Anterior cingulate cortex (tissue), 58 donors: ENCODE measurements around the gene RBM39.
"Not testable (repeated sequence)": the region's sequence is repeated elsewhere in the genome, so short reads cannot be mapped to it uniquely, and the experiment has no call there.

ENCODE experiments used
- DNase-seq, 58 donors: peaks; one replicate each; lab custom pipeline; 2025; lab: John Stamatoyannopoulos, UW

RBM39 gene

DNA sequence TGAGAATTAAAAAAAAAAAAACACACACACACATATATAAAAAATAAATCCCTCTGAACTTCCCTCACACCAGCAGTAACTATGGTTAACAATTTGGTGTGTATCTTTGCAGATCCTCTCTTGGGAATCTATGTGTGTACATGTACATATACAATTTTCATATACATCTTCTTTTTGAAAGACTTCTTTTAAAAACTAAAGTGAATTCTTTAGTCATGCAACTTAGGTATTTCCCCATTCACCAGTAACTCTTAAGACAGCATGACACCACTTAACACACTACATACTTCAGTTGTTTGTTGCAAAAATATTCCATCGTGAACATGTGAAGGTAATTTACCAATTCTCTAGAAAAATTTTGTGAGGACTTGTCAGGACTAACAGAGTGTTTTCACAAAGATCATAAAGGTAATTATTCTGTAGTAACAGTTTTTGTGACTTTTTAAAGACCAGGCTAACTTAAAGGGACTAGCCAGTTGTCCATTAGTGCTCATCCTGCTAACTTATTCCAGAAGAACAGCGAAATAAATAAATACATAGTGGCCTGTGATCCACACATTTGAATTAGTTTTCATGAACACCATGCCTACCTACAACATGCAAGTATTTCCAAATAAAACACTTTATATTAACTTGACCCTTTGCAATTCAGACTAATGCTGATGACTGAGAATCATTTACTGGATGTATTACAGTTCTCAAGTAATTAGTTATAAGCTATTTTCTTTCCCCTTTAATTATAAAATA, 12.1 kb downstream of the RBM39 start:
- DNase-seq, result no peak

DNA sequence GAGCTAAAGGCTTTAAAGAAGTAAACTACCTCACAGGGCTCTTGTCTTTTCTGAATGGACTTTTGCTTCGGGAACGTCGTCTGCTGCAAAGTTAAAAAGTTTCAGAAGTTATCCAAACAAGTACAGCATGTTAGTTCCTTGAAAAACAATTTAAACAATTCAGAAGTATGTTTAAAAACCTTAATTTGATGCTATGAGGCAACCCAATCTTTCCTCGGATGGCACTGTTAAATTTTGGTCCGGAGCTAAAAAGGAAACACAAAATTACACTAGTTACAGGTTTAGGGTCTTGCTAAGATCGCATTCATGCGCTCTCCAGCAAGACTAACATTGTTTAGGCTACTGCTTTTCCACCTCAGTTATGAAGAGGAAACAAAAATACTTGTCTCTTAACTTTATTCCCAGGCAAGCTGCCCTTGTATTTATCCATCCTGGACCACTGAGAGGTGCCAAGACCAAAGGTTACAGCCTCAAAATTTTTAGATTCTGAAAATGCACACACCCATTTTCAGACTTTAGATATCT, 12.7 kb downstream of the RBM39 start:
- DNase-seq, result no peak

DNA sequence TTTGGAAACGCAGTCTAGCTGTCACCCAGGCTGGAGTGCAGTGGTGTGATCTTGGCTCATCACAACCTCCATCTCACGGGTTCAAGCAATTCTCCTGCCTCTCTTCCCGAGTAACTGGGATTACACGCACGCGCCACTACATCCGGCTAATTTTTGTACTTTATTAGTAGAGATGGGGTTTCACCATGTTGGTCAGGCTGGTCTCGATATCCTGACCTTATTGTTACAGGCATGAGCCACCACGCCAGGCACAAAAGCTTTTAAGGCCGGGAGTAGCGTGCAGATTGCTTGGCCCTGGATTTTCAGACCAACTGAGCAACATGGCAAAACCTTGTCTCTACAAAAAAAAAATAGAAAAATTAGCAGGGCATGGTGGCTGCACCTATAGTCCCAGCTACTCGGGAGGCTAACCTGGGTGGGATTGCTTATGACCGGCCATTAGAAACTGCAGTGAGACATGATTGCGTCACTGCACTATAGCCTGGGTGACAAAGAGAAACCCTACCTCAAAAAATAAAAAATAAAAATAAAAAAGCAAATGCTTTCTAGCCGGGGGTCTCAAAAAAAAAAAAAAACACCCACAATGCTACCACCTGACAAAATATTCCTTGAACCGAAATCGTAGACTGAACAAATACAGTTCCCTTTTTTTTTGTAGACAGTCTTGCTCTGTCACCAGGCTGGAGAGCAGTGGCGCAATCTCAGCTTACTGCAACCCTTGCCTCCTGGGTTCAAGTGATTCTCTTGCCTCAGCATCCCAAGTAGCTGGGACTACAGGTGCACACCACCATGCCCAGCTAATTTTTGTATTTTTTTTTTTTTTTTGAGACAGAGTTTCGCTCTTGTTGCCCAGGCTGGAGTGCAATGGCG, 15.0 kb downstream of the RBM39 start:
- no peak for DNase-seq

DNA sequence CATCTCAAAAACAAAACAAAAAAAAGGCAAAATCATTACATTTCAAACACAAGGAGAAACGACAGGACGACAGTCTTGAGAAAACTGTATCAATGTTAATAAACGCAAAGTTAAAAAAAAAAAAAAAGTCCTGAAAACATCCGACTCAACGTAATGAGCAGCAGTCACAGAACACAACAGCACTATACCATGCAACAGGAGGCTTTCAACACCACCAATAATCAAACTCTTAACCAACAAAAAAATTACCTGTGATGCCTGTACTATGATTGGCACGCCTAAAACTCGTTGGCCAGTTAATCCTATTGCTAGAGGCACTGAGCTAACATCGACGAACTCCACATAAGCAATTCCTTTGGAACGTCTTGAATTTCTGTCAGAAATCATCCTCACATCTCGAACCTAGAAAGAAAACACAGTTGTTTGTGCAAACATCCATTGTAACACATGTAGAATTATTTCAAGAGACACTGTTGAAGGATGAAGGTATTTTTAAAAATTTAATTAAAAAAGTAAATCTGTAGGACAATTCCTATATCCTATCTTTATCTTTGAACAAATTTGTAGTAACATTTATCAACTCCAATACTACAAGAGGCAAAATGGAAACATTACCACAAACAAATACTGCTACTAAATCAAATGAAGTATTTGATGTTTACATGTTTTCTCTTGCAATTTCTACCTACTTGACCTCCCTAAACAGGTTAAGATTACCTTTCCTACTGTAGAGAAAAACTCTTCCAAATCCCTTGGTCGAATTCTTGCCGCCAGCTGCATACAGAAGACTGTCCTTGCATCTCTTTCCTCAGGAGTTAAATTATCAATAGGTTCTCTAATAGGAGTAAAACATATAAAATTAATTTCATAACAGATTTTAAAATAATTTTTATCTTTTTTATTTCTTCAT, 17.5 kb downstream of the RBM39 start:
- DNase-seq, result no peak

DNA sequence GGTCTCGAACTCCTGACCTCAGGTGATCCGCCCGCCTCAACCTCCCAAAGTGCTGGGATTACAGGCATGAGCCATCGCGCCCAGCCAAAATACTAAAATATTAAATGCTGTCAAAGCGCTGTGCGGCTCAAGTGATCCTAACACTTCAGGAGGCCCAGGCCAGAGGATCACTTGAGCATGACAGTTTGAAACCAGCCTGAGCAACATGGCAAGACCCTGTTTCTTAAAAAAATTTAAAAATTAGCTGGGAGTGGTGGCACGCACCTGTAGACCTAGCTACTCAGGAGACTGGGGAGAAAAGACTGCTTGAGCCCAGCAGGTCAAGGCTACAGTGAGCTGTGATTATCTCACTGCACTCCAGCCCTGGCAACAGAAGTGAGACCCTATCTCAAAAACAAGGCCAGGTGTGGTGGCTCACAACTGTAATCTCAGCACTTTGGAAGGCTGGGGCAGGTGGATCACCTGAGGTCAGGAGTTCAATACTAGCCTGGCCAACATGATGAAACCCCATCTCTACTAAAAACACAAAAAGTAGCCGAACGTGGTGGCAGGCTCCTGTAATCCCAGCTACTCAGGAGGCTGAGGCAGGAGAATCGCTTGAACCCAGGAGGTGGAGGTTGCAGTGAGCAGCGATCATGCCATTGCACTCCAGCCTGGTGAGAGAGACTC, 18.3 kb downstream of the RBM39 start:
- not testable (repeated sequence) for DNase-seq

DNA sequence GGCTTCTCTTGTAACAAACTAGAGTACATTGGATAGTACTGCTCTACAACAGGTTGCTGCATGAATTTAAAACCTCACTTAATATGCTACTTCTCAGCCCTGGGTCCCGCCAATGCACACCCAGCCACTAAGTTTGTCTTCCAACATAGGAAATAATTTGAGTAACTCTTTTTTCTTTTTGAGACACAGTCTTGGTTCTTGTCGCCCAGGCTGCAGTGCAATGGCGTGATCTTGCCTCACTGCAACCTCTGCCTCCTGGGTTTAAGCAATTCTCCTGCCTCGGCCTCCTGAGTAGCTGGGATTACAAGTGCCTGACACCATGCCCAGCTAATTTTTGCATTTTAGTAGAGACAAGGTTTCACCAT, 18.8 kb downstream of the RBM39 start:
- not testable (repeated sequence) for DNase-seq

DNA sequence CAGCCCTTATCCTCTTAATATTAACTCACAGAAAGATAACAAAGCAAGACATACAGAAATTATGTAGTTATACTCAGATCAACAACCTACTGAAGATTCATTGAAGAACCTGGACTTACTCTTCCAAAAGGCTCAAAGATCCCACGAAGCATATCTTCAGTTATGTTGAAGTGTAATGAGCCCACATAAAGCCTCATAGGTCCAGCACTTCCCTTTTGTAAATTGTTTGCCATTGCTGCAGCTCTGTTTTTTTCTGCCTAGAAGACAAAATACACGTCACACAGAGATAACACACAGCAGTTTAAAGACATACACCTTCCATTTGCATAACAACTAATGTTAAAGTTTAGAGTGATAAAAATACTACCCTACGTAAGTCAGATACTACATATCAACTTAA, 20.4 kb downstream of the RBM39 start:
- no peak for DNase-seq

DNA sequence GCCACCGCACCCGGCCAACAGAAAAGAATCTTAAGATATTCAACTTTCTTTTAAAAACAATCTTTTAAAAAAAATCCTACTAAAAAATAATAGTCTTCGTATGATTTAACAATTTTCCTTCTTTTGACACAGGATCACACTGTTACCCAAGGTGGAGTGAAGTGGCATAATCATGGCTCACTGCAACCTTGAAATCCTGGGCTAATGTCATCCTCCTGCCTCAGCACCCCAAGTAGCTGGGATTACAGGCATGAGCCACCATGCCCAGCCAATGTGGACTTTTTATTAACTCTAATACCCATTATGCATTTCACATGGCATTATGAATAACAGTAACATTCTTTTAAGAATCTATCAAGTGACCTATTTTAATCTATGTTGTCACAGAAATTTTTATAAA, 20.8 kb downstream of the RBM39 start:
- no peak for DNase-seq

DNA sequence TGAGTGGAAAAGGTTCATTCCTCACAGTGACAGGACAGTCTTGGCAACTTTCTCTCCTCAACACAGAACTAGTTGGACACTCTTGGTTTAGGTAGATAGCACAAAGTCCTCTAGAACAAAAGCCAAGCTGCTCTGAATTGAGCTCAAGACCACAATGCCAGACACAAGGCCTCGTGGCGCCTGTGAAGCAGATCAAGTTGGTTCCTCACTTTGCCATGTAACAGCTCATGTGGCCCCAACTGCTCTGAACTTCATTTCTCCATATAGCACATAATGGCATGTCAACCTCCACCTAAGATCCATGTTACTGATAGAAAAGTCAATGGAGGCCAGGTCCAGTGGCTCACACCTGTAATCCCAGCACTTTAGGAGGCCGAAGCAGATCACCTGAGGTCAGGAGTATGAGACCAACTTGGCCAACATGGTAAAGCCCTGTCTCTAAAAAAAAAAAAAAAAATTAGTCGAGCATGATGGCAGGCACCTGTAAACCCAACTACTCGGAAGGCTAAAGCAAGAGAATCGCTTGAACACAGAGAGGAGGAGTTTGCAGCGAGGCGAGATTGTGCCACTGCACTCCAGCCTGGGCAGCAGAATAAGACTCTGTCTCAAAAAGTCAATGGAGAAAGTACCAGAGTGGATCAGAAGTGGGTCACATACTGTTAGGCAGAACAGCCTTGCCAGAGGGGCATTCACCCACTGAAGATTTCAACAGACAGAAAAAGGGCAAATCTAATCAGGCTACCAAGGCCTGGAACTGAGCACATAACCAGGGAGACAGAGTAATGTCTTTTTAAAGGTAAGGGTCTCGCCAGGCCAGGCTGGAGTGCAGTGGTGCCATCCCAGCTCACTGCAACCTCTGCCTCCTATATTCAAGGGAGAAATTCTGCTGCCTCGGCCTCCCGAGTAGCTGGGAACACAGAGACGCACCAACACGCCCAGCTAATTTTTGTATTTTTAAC, 21.6 kb downstream of the RBM39 start:
- DNase-seq, result no peak

DNA sequence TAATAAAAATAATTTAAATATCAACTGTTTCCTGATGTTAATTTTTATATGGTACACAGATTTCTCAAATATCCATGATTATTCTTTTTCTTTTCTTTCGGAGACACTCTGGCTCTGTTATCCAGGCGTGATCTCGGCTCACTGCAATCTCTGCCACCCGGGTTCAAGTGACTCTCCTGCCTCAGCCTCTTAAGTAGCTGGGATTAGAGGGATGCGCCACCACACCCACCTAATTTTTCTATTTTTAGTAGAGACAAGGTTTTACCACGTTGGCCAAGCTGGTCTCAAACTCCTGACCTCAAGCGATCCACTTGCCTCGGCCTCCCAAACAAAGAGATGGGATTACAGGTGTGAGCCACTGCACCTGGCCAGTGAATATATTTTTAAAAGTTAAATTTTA, 22.3 kb downstream of the RBM39 start:
- no peak for DNase-seq

DNA sequence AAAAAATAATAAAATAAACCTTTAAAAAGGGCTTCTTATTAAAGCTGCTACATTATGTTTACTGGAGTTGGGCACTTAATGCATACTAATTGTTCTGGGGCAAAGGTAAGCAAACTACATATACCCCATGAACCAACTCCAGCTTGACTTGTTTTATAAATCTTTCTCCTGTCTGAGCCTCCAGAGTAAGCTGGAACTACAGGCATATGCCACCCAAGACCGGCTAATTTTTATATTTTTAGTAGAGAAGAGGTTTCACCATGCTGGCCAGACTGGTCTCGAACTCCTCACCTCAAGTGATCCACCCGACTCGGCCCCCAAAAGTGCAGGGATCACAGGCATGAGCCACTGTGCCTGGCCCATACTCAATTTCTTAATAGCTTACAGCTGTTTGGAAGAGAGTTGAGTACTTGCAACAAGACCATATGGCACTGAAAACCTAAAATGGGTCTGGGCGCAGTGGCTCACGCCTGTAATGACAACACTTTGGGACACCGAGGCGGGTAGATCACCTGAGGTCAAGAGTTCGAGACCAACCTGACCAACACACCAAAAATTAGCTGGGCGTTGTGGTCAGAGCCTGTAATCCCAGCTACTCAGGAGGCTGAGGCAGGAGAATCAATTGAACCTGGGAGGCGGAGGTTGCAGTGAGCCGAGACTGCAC, 23.0 kb downstream of the RBM39 start:
- DNase-seq, result no peak

DNA sequence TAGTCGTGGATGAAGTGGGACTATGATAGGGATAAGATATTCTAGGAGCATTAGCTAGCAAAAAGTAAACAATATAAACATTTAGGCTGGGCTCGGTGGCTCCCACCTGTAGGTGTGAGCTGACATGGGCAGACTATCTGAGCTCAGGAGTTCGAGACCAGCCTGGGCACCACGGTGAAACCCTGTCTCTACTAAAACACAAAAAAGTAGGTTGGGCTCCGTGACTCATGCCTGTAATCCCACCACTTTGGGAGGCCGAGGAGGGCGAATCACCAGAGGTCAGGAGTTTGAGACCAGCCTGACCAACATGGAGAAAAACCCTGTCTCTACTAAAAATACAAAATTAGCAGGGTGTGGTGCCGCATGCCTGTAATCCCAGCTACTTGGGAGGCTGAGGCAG, 23.7 kb downstream of the RBM39 start:
- not testable (repeated sequence) for DNase-seq

DNA sequence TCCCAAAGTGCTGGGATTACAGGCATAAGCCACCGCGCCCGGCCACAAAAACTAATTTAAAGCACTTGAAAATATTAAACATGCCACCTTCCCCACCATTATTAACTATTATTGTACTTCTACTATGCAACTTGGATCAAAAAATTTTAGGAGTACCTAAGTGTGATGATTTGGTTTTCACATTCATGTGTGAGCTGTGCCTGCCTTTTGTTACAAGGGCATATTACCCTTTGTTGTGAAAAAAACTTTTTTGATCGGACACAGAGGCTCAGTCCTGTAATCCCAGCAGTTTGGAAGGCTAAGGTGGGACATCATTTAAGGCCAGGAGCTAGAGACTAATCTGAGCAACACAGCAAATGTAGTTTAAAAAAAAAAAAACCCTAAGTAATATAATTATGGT, 25.7 kb downstream of the RBM39 start:
- DNase-seq, result no peak

DNA sequence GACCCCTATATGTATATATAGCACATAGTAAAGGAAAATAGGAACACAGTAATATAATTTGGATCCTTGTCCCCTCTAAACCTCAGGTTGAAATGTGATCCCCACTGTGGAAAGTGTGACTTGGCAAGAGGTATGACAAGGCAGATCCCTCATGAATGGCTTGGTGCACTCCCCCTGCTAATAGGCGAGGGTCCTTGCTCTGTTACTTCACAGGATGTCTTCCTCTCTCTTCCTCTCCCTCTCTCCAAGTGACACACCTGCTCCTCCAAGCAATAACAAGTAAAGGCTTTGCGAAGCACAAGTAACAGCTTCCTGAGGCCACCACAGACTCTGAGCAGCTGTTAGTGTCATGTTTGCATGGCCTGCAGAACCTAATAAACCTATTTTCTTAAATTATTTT, 26.4 kb downstream of the RBM39 start:
- no peak for DNase-seq

DNA sequence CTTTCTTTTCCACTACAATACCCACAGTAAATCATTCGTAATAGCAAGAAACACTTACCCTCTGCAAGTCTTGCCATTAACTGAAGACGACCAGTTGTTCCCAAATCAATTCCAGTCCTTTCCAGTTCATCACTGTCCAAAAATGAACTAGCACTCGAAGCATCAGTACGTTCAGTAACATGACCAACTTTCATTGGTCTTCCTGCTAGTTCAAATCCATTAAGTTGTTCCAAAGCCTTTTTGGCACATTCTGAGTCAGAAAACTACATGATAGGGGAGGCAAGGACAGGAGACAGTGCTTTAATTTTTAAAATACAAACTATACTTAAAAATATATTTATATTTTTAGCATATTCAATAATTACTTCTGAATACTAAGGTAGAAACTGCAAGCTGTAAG, 27.9 kb downstream of the RBM39 start:
- DNase-seq, result no peak

DNA sequence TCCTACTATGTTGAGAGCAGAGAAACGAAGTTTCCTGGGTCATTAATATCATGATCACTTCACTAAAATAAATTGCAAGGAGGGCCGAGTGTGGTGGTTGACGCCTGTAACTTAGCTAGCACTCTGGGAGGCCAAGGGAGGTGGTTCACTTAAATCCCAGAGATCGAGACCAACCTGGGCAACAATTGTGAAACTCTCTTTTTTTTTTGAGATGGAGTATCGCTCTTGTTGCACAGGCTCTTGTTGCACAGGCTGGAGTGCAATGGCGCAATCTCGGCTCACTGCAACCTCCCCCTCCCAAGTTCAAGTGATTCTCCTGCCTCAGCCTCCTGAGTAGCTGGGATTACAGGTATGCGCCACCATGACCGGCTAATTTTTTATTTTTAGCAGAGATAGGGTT, 28.9 kb downstream of the RBM39 start:
- not testable (repeated sequence) for DNase-seq

DNA sequence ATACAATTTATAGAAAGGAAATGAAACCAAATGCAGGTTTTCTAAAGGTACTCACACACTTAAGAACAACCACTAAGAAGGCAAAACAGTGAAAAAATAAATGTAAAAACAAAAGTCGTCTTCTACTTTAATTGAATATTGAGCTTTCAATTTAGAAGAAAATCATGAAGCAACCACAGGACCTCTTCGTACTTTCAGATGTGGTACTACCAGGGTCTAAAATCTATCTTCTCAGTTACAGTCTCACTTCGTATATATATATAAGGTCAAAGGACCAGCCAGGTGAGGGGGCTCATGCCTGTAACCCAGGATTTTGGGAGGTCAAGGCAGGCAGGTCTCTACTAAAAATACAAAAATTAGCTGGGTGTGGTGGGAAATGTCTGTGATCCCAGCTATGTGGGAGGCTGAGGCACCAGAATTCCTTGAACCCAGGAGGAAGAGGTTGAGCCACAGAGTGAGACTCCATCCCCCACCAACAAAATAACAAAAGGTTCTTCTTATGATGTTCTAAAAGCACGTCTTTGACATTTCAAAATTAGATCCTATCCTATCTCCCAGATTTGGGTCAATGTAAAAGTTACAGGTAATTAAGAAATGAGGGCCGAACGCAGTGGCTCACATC, 30.4 kb downstream of the RBM39 start:
- DNase-seq, result no peak
